Cardiac fibroblast (primary cell): ENCODE measurements around the gene DNAJB5.
"Not testable (repeated sequence)": the region's sequence is repeated elsewhere in the genome, so short reads cannot be mapped to it uniquely, and the experiment has no call there.

Source experiments
- DNase-seq, 2 donors: peaks; one replicate each; pipeline versions ENCODE4 v3.0.0 to v3.0.0-alpha.2; 2010; ENCODE audit warnings: low read depth in 2 of 2
- H3K4me3 ChIP-seq, 2 donors: replicated peaks in 1 of 2; 1 replicate in 1 of 2; 2 replicates in 1 of 2; pipeline ENCODE4 v1.5.1; 2011; ENCODE audit warnings: low read depth in 2 of 2, low read length in 2 of 2, mild to moderate bottlenecking in 2 of 2, moderate library complexity in 1 of 2
- CTCF ChIP-seq: IDR thresholded peaks from one replicate; pipeline ENCODE4 v1.5.1; 2011; ENCODE audit warnings: low read depth, mild to moderate bottlenecking, low read length, inconsistent platforms

The DNAJB5 gene

GRCh38 chr9:35000535-35001284 is 11.2 kb downstream of the DNAJB5 start:
- peak in 1 of 2 donors; percentile 81 for DNase-seq
- H3K4me3 ChIP-seq: no peak overlapping the region
- TF ChIP-seq CTCF: no peak

- H3K4me3 ChIP-seq: no peak overlapping the region
- no peak for DNase-seq
- TF ChIP-seq CTCF: no peak
These were observed 11.7 kb downstream of the DNAJB5 start for GRCh38 chr9:35001285-35001677.

- H3K4me3 ChIP-seq: no peak overlapping the region
- DNase-seq: peak; percentile 32 to 80
- TF ChIP-seq CTCF: no peak
These were observed 12.4 kb downstream of the DNAJB5 start for GRCh38 chr9:35001803-35002502.

GRCh38 chr9:35002623-35003022 is 13.1 kb downstream of the DNAJB5 start:
- no peak for DNase-seq
- no peak overlapping the region for H3K4me3 ChIP-seq
- no peak for TF ChIP-seq CTCF

- not testable (repeated sequence) for H3K4me3 ChIP-seq, DNase-seq
These were observed 14.8 kb downstream of the DNAJB5 start for GRCh38 chr9:35004299-35004698.

GRCh38 chr9:35010351-35010958 is 20.9 kb downstream of the DNAJB5 start:
- no peak for TF ChIP-seq CTCF
- no peak for DNase-seq

GRCh38 chr9:35014517-35014916 is 25.0 kb downstream of the DNAJB5 start:
- H3K4me3 ChIP-seq: no peak overlapping the region
- DNase-seq: no peak
- TF ChIP-seq CTCF: no peak

More at GRCh38 chr9:35010351-35010958, 20.9 kb downstream of the DNAJB5 start:
- no peak overlapping the region for H3K4me3 ChIP-seq

- not testable (repeated sequence) for H3K4me3 ChIP-seq, DNase-seq
These were observed 33.9 kb downstream of the DNAJB5 start for GRCh38 chr9:35023443-35023842.
